Stimulated activated memory B cell treated with anti-CD40 and anti-IgM and Interleukin-4, amounts not matched to agents 10 μg/mL and 1 μg/mL and 100 μg/mL, for 72 hours (primary cell): Measurements from ENCODE around the gene CYP27C1.

Experiments used
- ATAC-seq: fragments of 150-1000 bp; cut with Tn5 transposase; 2 replicates; pipeline ENCODE4 v1.10.0; 2021
- H3K27ac Mint-ChIP-seq: one replicate; pipeline ENCODE4 v1.8.0; 2022; ENCODE audit warnings: mild to moderate bottlenecking, mixed read lengths
- H3K27me3 Mint-ChIP-seq: one replicate; pipeline ENCODE4 v1.8.0; 2022; ENCODE audit warnings: mixed read lengths
- H3K36me3 Mint-ChIP-seq: one replicate; pipeline ENCODE4 v1.8.0; 2022; ENCODE audit warnings: mixed read lengths
- H3K4me1 Mint-ChIP-seq: one replicate; pipeline ENCODE4 v1.8.0; 2022; ENCODE audit warnings: mixed read lengths
- H3K4me3 Mint-ChIP-seq: one replicate; pipeline ENCODE4 v1.8.0; 2022; ENCODE audit warnings: mild to moderate bottlenecking, moderate library complexity, mixed read lengths
- H3K9me3 Mint-ChIP-seq: one replicate; pipeline ENCODE4 v1.8.0; 2022; ENCODE audit warnings: mixed read lengths

CYP27C1 gene

DNA sequence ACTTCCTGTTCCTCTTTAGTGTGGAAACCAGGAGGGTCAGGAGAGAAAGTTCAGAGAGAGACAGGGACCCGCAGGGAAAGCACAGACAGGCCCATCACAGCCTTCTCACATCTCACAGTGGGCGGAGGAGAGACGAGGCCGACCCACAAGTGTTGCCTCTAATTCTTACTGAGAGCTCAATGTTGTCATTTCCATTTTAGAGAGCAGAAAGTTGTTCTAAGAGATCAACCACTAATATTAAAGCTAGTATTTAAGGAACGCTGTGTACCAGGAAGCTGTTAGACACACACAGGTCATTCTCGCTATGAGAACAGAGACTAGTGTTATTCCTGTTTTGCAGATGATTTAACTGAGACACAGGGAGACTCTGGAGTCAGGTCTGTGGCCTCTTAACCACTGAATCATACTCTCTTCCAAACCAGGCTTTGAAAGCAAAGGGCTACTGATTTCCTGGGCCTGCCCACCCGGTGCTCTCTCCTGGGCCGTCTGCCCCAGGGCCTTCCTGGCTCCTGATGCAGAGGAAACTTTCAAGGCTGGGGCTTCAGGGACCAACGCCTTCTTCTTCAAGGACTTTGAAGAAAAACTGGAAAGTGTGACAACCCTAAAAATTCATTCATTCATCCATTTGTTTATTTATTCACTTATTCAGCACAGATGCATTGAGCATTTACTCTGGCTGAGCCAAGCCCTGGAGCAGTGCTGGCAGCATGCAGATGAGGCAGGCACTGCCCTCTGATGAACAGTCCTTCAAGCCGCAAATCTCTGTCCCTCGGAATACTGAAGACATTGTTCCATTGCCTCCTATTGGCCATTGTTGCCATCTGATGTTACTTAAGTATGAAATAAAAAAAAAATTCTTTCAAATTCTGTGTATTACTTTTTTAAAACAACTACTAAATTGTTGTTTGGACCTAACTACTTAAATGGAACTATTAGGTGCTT, 76.0 kb downstream of the CYP27C1 start:
- no peaks in the 10 kb centered on the region for H3K36me3 Mint-ChIP-seq
- H3K27ac Mint-ChIP-seq = no peak overlapping the region

DNA sequence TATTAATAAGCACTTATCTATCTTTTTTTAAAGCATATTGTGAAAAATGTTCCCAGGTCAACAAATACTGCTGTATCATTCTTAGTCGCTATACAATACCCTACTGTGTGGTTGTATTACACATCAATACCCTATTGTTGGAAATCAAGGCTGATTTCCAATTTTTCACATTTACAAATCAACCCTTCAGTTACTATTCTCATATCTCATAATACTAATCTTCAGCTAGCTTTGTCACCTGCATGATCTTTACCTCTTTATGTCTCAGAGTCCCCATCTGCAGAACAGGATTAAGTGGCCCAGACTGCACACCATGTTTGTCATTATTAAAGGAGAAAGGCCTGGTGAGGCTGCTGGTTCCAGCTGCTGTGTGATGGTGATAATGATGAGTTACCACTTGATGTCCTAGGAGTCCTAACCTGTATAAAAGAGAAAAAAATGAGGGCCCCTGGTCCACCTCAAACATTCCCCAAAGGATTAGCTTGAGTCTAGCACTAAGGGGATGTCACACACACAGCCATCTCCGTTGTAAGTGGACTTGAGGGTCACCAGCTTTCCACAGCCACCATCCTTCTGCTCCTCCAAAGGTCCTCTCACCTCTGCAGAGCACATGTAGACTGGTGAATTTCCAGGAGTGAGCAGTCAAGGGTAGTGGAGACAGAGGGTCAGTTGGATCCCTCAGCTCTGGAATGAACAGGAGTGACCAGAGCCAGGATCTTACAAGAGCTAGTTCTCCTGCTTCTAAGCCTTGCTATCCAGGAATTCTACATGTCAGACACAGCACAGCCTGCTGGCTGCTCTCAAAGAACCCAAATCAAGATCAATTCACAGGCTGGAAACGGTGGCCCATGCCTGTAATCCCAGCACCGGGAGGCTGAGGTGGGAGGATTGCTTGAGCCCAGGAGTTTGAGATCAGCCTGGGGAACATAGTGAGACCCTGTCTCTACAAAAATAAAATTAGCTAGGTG, 77.2 kb downstream of the CYP27C1 start:
- no peak overlapping the region for H3K27ac Mint-ChIP-seq
- H3K4me1 Mint-ChIP-seq = peaks cover 14% of the 10 kb centered on the region
- H3K9me3 Mint-ChIP-seq = peaks cover 2% of the 10 kb centered on the region
- no peak for ATAC-seq
- H3K36me3 Mint-ChIP-seq = no peaks in the 10 kb centered on the region
- H3K4me3 Mint-ChIP-seq = no peak overlapping the region
- no peaks in the 10 kb centered on the region for H3K27me3 Mint-ChIP-seq

More for the DNA sequence above, 76.0 kb downstream of the CYP27C1 start:
- no peak for ATAC-seq
- H3K4me3 Mint-ChIP-seq = no peak overlapping the region
- no peaks in the 10 kb centered on the region for H3K27me3 Mint-ChIP-seq
- peaks cover 2% of the 10 kb centered on the region for H3K9me3 Mint-ChIP-seq
- peaks cover 14% of the 10 kb centered on the region for H3K4me1 Mint-ChIP-seq

GRCh38 chr2:127140538-127140937, 79.6 kb downstream of the CYP27C1 start:
- H3K9me3 Mint-ChIP-seq = peaks cover 2% of the 10 kb centered on the region
- H3K27me3 Mint-ChIP-seq = no peaks in the 10 kb centered on the region
- no peak for ATAC-seq
- H3K4me3 Mint-ChIP-seq = no peak overlapping the region
- peak overlapping the region; percentile 1 for H3K27ac Mint-ChIP-seq
- peaks cover 21% of the 10 kb centered on the region for H3K4me1 Mint-ChIP-seq
- no peaks in the 10 kb centered on the region for H3K36me3 Mint-ChIP-seq

GRCh38 chr2:127139766-127140165, 80.3 kb downstream of the CYP27C1 start:
- Mint-ChIP-seq H3K27ac (peak overlapping the region; percentile 1), H3K9me3 (peaks cover 2% of the 10 kb centered on the region), H3K4me1 (peaks cover 27% of the 10 kb centered on the region), H3K36me3 (no peaks in the 10 kb centered on the region), H3K27me3 (no peaks in the 10 kb centered on the region), H3K4me3 (no peak overlapping the region)
- no peak for ATAC-seq

- H3K9me3 Mint-ChIP-seq = peaks cover 2% of the 10 kb centered on the region
- H3K36me3 Mint-ChIP-seq = no peaks in the 10 kb centered on the region
- no peaks in the 10 kb centered on the region for H3K27me3 Mint-ChIP-seq
- peaks cover 33% of the 10 kb centered on the region for H3K4me1 Mint-ChIP-seq
- no peak overlapping the region for H3K4me3 Mint-ChIP-seq
- H3K27ac Mint-ChIP-seq = no peak overlapping the region
- ATAC-seq = no peak
These were observed 81.8 kb downstream of the CYP27C1 start for GRCh38 chr2:127138281-127138680.

- Mint-ChIP-seq H3K27ac (no peak overlapping the region), H3K4me3 (no peak overlapping the region), H3K36me3 (no peaks in the 10 kb centered on the region), H3K4me1 (peaks cover 33% of the 10 kb centered on the region), H3K9me3 (peaks cover 2% of the 10 kb centered on the region), H3K27me3 (no peaks in the 10 kb centered on the region)
- ATAC-seq = no peak
These were observed 82.4 kb downstream of the CYP27C1 start for GRCh38 chr2:127137741-127138140.

GRCh38 chr2:127137225-127137624, 82.9 kb downstream of the CYP27C1 start:
- peaks cover 33% of the 10 kb centered on the region for H3K4me1 Mint-ChIP-seq

GRCh38 chr2:127134833-127135830, 85.0 kb downstream of the CYP27C1 start:
- Mint-ChIP-seq H3K4me3 (no peak overlapping the region), H3K27ac (peak overlapping the region; percentile 26), H3K27me3 (no peaks in the 10 kb centered on the region), H3K9me3 (peaks cover 2% of the 10 kb centered on the region), H3K4me1 (peaks cover 28% of the 10 kb centered on the region), H3K36me3 (no peaks in the 10 kb centered on the region)
- ATAC-seq = peak; percentile 80

More at GRCh38 chr2:127137225-127137624, 82.9 kb downstream of the CYP27C1 start:
- no peaks in the 10 kb centered on the region for H3K36me3 Mint-ChIP-seq
- H3K9me3 Mint-ChIP-seq = peaks cover 2% of the 10 kb centered on the region
- no peak for ATAC-seq
- no peak overlapping the region for H3K4me3 Mint-ChIP-seq
- H3K27me3 Mint-ChIP-seq = no peaks in the 10 kb centered on the region
- no peak overlapping the region for H3K27ac Mint-ChIP-seq

DNA sequence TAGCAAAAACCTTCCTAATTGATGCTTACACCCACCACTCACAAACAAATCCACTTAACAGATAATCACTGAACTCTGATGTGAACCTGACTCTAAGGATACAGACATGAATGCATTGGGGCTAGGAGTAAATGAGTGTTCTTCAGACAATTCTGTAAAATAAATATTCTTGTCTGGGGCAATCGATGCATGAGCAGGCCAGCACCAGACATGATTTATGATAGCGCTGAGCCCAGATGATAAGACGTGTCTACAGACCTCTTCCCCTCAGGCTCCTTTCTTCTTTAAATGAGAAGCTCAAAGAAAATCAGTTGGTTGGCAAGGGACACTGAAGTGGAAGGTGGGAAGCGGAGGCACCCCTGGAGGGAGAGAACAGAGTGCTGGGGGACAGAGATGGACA, 85.9 kb downstream of the CYP27C1 start:
- Mint-ChIP-seq H3K4me1 (peaks cover 19% of the 10 kb centered on the region), H3K27ac (peak overlapping the region; percentile 20), H3K9me3 (no peaks in the 10 kb centered on the region), H3K4me3 (no peak overlapping the region), H3K36me3 (no peaks in the 10 kb centered on the region), H3K27me3 (no peaks in the 10 kb centered on the region)
- no peak for ATAC-seq
